SK-N-SH (cell line): Measurements from ENCODE around the gene WDCP. TPM values are rescaled to one million over a fixed set of nuclear protein-coding genes. Genes with fewer than 3 reads are reported as not detected.

Source experiments
- CTCF ChIA-PET: fragments of 300-600, 350-600 bp; formaldehyde crosslinking; extraction: SDS; loops from one replicate; lab custom pipeline; 2021; lab: Yijun Ruan, JAX
- POLR2A ChIA-PET: fragments of 350-600 bp; sonication (Branson Sonifier 250); formaldehyde crosslinking; extraction: SDS; loops from one replicate; lab custom pipeline; 2020; ENCODE audit warnings: antibody characterized with exemption, inconsistent platforms; lab: Yijun Ruan, JAX
- DNase-seq: peaks from one replicate; pipeline ENCODE4 v3.0.0; 2012
- H2AFZ ChIP-seq: fragments of 200-600 bp; sonication (generic); 2 replicates; pipeline ENCODE4 v1.8.1; 2016; ENCODE audit warnings: antibody characterized with exemption, mild to moderate bottlenecking, low read depth
- H3F3A ChIP-seq: fragments of 200-600 bp; sonication (generic); replicated peaks from 2 replicates; pipeline ENCODE3; 2016; ENCODE audit warnings: antibody characterized with exemption, mild to moderate bottlenecking; ENCODE audit not compliant: insufficient read depth
- H3K27ac ChIP-seq, 2 experiments: fragments of 200-500 bp in 1 of 2; fragments of 200-600 bp in 1 of 2; sonication (Bioruptor generic) in 1 of 2; sonication (generic), shearing (Covaris generic) in 1 of 2; 2 replicates each; pipeline versions ENCODE4 v1.5.1 to v1.6.1; 2014 to 2016; ENCODE audit warnings: low read depth in 2 of 2, inconsistent platforms in 1 of 2, low read length in 1 of 2, mild to moderate bottlenecking in 1 of 2, mixed read lengths in 1 of 2
- H3K27me3 ChIP-seq: fragments of 200-600 bp; sonication (generic), shearing (Covaris generic); 2 replicates; pipeline ENCODE4 v1.6.1; 2016; ENCODE audit warnings: mixed run types; ENCODE audit not compliant: insufficient read depth
- H3K36me3 ChIP-seq, 2 experiments: fragments of 200-500 bp in 1 of 2; fragments of 200-600 bp in 1 of 2; sonication (Bioruptor generic) in 1 of 2; sonication (generic) in 1 of 2; replicated peaks in 1 of 2; 2 replicates each; pipeline versions ENCODE3 to v1.5.1; 2014 to 2016; ENCODE audit warnings: low read length in 1 of 2, mild to moderate bottlenecking in 1 of 2; ENCODE audit not compliant: insufficient read depth in 2 of 2, control insufficient read depth in 1 of 2
- H3K4me1 ChIP-seq, 2 experiments: fragments of 200-500 bp in 1 of 2; fragments of 200-600 bp in 1 of 2; sonication (Bioruptor generic) in 1 of 2; sonication (generic), shearing (Covaris generic) in 1 of 2; 2 replicates each; pipeline versions ENCODE4 v1.5.1 to v1.6.1; 2014 to 2016; ENCODE audit warnings: low read depth in 1 of 2, low read length in 1 of 2, mixed run types in 1 of 2; ENCODE audit not compliant: insufficient read depth in 2 of 2, control insufficient read depth in 1 of 2
- H3K4me2 ChIP-seq: fragments of 200-600 bp; sonication (generic), shearing (Covaris generic); 2 replicates; pipeline ENCODE4 v1.6.1; 2017; ENCODE audit warnings: mixed run types
- H3K4me3 ChIP-seq, 2 experiments: fragments of 200-500 bp in 1 of 2; fragments of 200-600 bp in 1 of 2; sonication (Bioruptor generic) in 1 of 2; sonication (generic), shearing (Covaris generic) in 1 of 2; 2 replicates each; pipeline versions ENCODE4 v1.5.1 to v1.8.1; 2014 to 2016; ENCODE audit warnings: low read depth in 2 of 2, inconsistent platforms in 1 of 2, low read length in 1 of 2, mild to moderate bottlenecking in 1 of 2, mixed read lengths in 1 of 2, moderate library complexity in 1 of 2
- H3K79me2 ChIP-seq: fragments of 200-600 bp; sonication (generic); 2 replicates; pipeline ENCODE4 v1.8.1; 2017; ENCODE audit warnings: mild to moderate bottlenecking; ENCODE audit not compliant: insufficient read depth
- H3K9ac ChIP-seq: fragments of 200-600 bp; sonication (generic); 2 replicates; pipeline ENCODE4 v1.6.1; 2017; ENCODE audit warnings: mixed run types
- H3K9me2 ChIP-seq: fragments of 200-600 bp; sonication (generic); 2 replicates; pipeline ENCODE4 v1.6.1; 2017; ENCODE audit warnings: mixed run types
- H3K9me3 ChIP-seq: fragments of 200-600 bp; sonication (generic); 2 replicates; pipeline ENCODE4 v1.6.1; 2017; ENCODE audit warnings: mixed run types, mild to moderate bottlenecking, moderate library complexity
- H4K20me1 ChIP-seq: fragments of 200-600 bp; sonication (generic); 2 replicates; pipeline ENCODE4 v1.6.1; 2017; ENCODE audit warnings: mild to moderate bottlenecking, mixed run types; ENCODE audit not compliant: insufficient read depth
- FOSL2 ChIP-seq: IDR thresholded peaks from 2 replicates; pipeline ENCODE4 v1.4.0; 2012; ENCODE audit warnings: low read depth, mild to moderate bottlenecking, moderate library complexity, borderline replicate concordance
- FOXJ3 ChIP-seq: sonication (generic); formaldehyde crosslinking; IDR thresholded peaks from 2 replicates; pipeline ENCODE4 v1.5.1; 2020; ENCODE audit warnings: mild to moderate bottlenecking, missing genetic modification reagents
- PBX3 ChIP-seq: IDR thresholded peaks from 2 replicates; pipeline ENCODE4; 2012
- TAF1 ChIP-seq: IDR thresholded peaks from 2 replicates; pipeline ENCODE4 v1.6.1; 2012; ENCODE audit warnings: low read depth, mild to moderate bottlenecking, low read length, moderate library complexity, borderline replicate concordance
- USF1 ChIP-seq: IDR thresholded peaks from 2 replicates; pipeline ENCODE4 v1.4.0; 2012; ENCODE audit warnings: low read depth, borderline replicate concordance
- WGBS: methylation state at CpG from one replicate; pipeline ENCODE4 v1.1.6; 2017; ENCODE audit warnings: low lambda C conversion rate; 5-methylcytosine and 5-hydroxymethylcytosine counted together
- polyA plus RNA-seq, 3 experiments: library from polyadenylated mRNA; depleted of rRNA; stranded (reverse); fragments of >200 nt; gene quantifications; 2 replicates each; pipeline ENCODE4 v1.2.3, GENCODE V29; 2012
- TF ChIP-seq, protein P1 (sequence below): IDR thresholded peaks from 2 replicates; pipeline ENCODE4 v1.4.0; 2012; ENCODE audit warnings: low read depth, borderline replicate concordance
- TF ChIP-seq, protein P2 (sequence below): fragments of 150-350 bp; IDR thresholded peaks from 2 replicates; pipeline ENCODE4 v1.6.1; 2016; ENCODE audit warnings: mild to moderate bottlenecking, low read depth, low read length

The WDCP gene
- polyA plus RNA-seq, 1 of the 3 experiments (the other 2 are of a cell fraction): 7.1 TPM

DNA sequence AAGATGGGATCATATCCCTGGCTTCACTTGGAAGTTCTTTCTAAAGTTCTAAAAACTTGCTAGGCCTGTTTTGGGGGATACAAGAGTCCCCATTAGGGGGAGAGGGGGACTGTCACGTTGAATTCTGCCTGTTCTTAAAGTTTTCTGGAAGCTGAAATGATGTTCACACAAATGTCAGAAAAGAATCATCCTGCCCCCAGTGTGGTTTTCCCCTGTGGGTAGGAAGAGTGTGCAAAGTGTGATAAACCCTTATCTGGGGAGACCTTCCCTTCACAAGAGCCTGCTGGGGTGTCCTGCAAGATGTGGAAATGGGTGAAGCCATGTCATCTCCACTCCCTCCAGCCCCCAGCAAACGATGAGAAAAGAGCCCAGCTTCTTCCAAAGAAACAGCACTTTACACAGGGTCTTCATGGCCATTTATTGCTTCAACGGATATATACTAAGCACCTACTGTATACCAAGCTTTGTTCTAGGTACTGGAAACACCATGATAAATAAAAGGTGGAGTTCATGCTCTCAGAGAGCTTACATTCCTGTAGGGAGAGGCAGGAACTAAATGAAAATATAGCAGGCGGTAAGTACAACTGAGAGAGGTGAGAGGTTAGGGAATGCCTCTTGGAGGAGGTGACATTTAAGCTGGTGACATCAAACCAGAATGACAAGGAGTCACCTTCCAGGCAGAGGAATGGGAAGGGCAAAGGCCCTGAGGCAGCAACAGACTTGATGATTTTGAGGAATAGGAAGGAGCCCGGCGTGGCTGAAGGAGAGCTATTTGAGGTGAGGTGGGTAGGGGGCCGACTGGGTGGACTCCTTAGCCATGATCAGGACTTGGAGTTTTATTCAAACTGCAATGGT lies 35.7 kb downstream of the WDCP start:
- no peak overlapping the region for H3K4me2 ChIP-seq
- POLR2A ChIA-PET: no interaction called here
- TF ChIP-seq, protein P1, sequence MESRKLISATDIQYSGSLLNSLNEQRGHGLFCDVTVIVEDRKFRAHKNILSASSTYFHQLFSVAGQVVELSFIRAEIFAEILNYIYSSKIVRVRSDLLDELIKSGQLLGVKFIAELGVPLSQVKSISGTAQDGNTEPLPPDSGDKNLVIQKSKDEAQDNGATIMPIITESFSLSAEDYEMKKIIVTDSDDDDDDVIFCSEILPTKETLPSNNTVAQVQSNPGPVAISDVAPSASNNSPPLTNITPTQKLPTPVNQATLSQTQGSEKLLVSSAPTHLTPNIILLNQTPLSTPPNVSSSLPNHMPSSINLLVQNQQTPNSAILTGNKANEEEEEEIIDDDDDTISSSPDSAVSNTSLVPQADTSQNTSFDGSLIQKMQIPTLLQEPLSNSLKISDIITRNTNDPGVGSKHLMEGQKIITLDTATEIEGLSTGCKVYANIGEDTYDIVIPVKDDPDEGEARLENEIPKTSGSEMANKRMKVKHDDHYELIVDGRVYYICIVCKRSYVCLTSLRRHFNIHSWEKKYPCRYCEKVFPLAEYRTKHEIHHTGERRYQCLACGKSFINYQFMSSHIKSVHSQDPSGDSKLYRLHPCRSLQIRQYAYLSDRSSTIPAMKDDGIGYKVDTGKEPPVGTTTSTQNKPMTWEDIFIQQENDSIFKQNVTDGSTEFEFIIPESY: no peak
- TF ChIP-seq FOXJ3 (CRISPR knock-in tag) (no peak), PBX3 (no peak), FOSL2 (no peak), TAF1 (no peak), USF1 (no peak)
- TF ChIP-seq, protein P2, sequence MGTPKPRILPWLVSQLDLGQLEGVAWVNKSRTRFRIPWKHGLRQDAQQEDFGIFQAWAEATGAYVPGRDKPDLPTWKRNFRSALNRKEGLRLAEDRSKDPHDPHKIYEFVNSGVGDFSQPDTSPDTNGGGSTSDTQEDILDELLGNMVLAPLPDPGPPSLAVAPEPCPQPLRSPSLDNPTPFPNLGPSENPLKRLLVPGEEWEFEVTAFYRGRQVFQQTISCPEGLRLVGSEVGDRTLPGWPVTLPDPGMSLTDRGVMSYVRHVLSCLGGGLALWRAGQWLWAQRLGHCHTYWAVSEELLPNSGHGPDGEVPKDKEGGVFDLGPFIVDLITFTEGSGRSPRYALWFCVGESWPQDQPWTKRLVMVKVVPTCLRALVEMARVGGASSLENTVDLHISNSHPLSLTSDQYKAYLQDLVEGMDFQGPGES: no peak

More for the DNA sequence above, 35.7 kb downstream of the WDCP start:
- no peak overlapping the region for H2AFZ ChIP-seq
- no peaks in the 10 kb centered on the region for H3F3A ChIP-seq
- no peak for DNase-seq
- 83% methylated on average over 7 of the region's 7 CpGs for WGBS
- H3K9ac ChIP-seq: no peak overlapping the region
- H3K79me2 ChIP-seq: no peaks in the 10 kb centered on the region
- CTCF ChIA-PET: interaction anchor here (0.8 to 1.0 kb wide), 3 partner anchors 9 to 84 kb away, joined by 3 read pairs; partner anchors contain the start of gene ATAD2B
- H3K9me3 ChIP-seq: no peaks in the 10 kb centered on the region
- H3K4me3 ChIP-seq: no peak overlapping the region
- H4K20me1 ChIP-seq: no peaks in the 10 kb centered on the region
- no peak overlapping the region for H3K27ac ChIP-seq
- no peaks in the 10 kb centered on the region for H3K9me2 ChIP-seq
- H3K4me1 ChIP-seq: peaks cover 8 to 9% of the 10 kb centered on the region in 2 experiments; a peak in 3 of 4 replicates
- H3K27me3 ChIP-seq: no peaks in the 10 kb centered on the region
- no peaks in the 10 kb centered on the region for H3K36me3 ChIP-seq
